Upper lobe of left lung (tissue), 6 donors: ENCODE data around the gene PCBP3. TPM values are rescaled to one million over a fixed set of nuclear protein-coding genes. Genes with fewer than 3 reads are reported as not detected.
A peak's percentile ranks its signal among the peaks of the same experiment; 100 is the strongest.

Experiments
- ATAC-seq, 2 donors: fragments of 200-7000 bp; cut with Tn5 transposase; one replicate each; pipeline ENCODE4 v1.9.1; 2022; ENCODE audit warnings: mild to moderate bottlenecking in 2 of 2, moderate library complexity in 2 of 2; ENCODE audit not compliant: low FRiP score in 2 of 2
- DNase-seq, 2 donors: peaks; one replicate each; pipeline ENCODE4 v3.0.0-alpha.2; 2019 to 2020
- H3K27ac ChIP-seq, 4 donors: fragments of 200-600 bp; sonication (generic); one replicate each; pipeline ENCODE4 v1.5.1; 2016 to 2019
- H3K27me3 ChIP-seq, 4 donors: fragments of 200-600 bp; sonication (generic); one replicate each; pipeline ENCODE4 v1.5.1; 2017 to 2019
- H3K36me3 ChIP-seq, 4 donors: fragments of 200-600 bp; sonication (generic); one replicate each; pipeline ENCODE4 v1.5.1; 2016 to 2019
- H3K4me1 ChIP-seq, 4 donors: fragments of 200-600 bp; sonication (generic); one replicate each; pipeline ENCODE4 v1.5.1; 2018 to 2019
- H3K4me3 ChIP-seq, 4 donors: fragments of 200-600 bp; sonication (generic); one replicate each; pipeline ENCODE4 v1.5.1; 2017 to 2019; ENCODE audit warnings: mild to moderate bottlenecking in 2 of 4, moderate library complexity in 1 of 4
- H3K9me3 ChIP-seq, 4 donors: fragments of 200-600 bp; sonication (generic); one replicate each; pipeline ENCODE4 v1.5.1; 2018 to 2019
- CTCF ChIP-seq, 6 experiments: fragments of 450-650 bp in 4 of 6; fragments of 200-600 bp in 2 of 6; sonication (generic) in 2 of 6; IDR thresholded peaks; one replicate each; pipeline ENCODE4 v1.5.1; 2016 to 2019; ENCODE audit warnings: antibody characterized with exemption in 6 of 6
- EP300 ChIP-seq, 4 donors: sonication (generic); formaldehyde crosslinking; IDR thresholded peaks; one replicate each; pipeline ENCODE4 v1.5.1; 2017; ENCODE audit warnings: antibody characterized with exemption in 4 of 4, control low read depth in 2 of 4
- POLR2A ChIP-seq, 4 donors: fragments of 450-650 bp; IDR thresholded peaks; one replicate each; pipeline ENCODE4 v1.5.1; 2016 to 2017; ENCODE audit warnings: antibody characterized with exemption in 4 of 4, mild to moderate bottlenecking in 2 of 4
- POLR2AphosphoS5 ChIP-seq, 2 donors: sonication (generic); formaldehyde crosslinking; IDR thresholded peaks; one replicate each; pipeline ENCODE4 v1.5.1; 2017; ENCODE audit warnings: antibody characterized with exemption in 2 of 2
- WGBS, 2 donors: methylation state at CpG; one replicate each; pipeline ENCODE4 v1.1.5; 2017 to 2018; 5-methylcytosine and 5-hydroxymethylcytosine counted together
- total RNA-seq, 6 donors: library from RNA; depleted of rRNA in 4 of 6; stranded (reverse); fragments of >200 nt in 4 of 6; gene quantifications; one replicate each; pipeline versions ENCODE4 v1.1.0 to v1.2.1, GENCODE V29; 2016 to 2021
- donor health status: DM: no; HTN: no; CAD: no; lungs with moderate emphysema.
- donor health status: DM: no; HTN: yes; CAD: no; lungs with severe emphysema.

The PCBP3 gene
- total RNA-seq, 6 donors from 2014 or later, result 0.78 to 10.5 (median 3.3) TPM

GRCh38 chr21:45855248-45855811 is 211.8 kb downstream of the PCBP3 start:
- DNase-seq, result peak in 1 of 2 donors; percentile 41
- TF ChIP-seq POLR2A (IDR thresholded peaks at IDR 0.05), result no peak
- no peak for TF ChIP-seq POLR2AphosphoS5 (IDR thresholded peaks at IDR 0.05)
- no peak for TF ChIP-seq CTCF (IDR thresholded peaks at IDR 0.05)
- no peak for TF ChIP-seq EP300 (IDR thresholded peaks at IDR 0.05)
- no peaks in the 10 kb centered on the region for H3K9me3 ChIP-seq

GRCh38 chr21:45856442-45856841 is 212.9 kb downstream of the PCBP3 start:
- no peak for TF ChIP-seq CTCF (IDR thresholded peaks at IDR 0.05)
- TF ChIP-seq EP300 (IDR thresholded peaks at IDR 0.05), result no peak
- no peak for TF ChIP-seq POLR2A (IDR thresholded peaks at IDR 0.05)
- TF ChIP-seq POLR2AphosphoS5 (IDR thresholded peaks at IDR 0.05), result no peak
- Histone ChIP-seq H3K9me3 (no peaks in the 10 kb centered on the region), H3K27ac (no peak overlapping the region), H3K36me3 (no peaks in the 10 kb centered on the region), H3K4me3 (no peak overlapping the region), H3K27me3 (no peaks in the 10 kb centered on the region), H3K4me1 (no peaks in the 10 kb centered on the region)
- peak in 1 of 2 donors; percentile 50 for DNase-seq
- WGBS, 2 donors, result 90 to 91% methylated on average over 13 of the region's 13 CpGs
- no peak for ATAC-seq

More at GRCh38 chr21:45855248-45855811, 211.8 kb downstream of the PCBP3 start:
- 78 to 84% methylated on average over 12 to 18 of the region's 18 CpGs for WGBS, 2 donors
- Histone ChIP-seq H3K27me3 (no peaks in the 10 kb centered on the region), H3K36me3 (no peaks in the 10 kb centered on the region), H3K4me1 (no peaks in the 10 kb centered on the region), H3K4me3 (no peak overlapping the region), H3K27ac (no peak overlapping the region)
- no peak for ATAC-seq

GRCh38 chr21:45856906-45857305 is 213.4 kb downstream of the PCBP3 start:
- no peaks in the 10 kb centered on the region for H3K4me1 ChIP-seq
- no peak overlapping the region for H3K4me3 ChIP-seq
- ATAC-seq (no peak), DNase-seq (no peak)
- H3K36me3 ChIP-seq, result no peaks in the 10 kb centered on the region
- H3K27me3 ChIP-seq, result no peaks in the 10 kb centered on the region
- no peaks in the 10 kb centered on the region for H3K9me3 ChIP-seq
- TF ChIP-seq POLR2AphosphoS5 (IDR thresholded peaks at IDR 0.05), result no peak
- TF ChIP-seq EP300 (IDR thresholded peaks at IDR 0.05), result no peak
- TF ChIP-seq CTCF (IDR thresholded peaks at IDR 0.05), result no peak
- TF ChIP-seq POLR2A (IDR thresholded peaks at IDR 0.05), result no peak
- 73 to 86% methylated on average over 3 of the region's 3 CpGs for WGBS, 2 donors
- no peak overlapping the region for H3K27ac ChIP-seq

- no peaks in the 10 kb centered on the region for H3K36me3 ChIP-seq
- no peak overlapping the region for H3K27ac ChIP-seq
- no peaks in the 10 kb centered on the region for H3K4me1 ChIP-seq
- 62 to 72% methylated on average over 3 to 6 of the region's 6 CpGs for WGBS, 2 donors
- ATAC-seq (peak in 1 of 2 donors; percentile 28), DNase-seq (no peak)
- no peaks in the 10 kb centered on the region for H3K27me3 ChIP-seq
- TF ChIP-seq POLR2AphosphoS5 (IDR thresholded peaks at IDR 0.05), result no peak
- no peak for TF ChIP-seq CTCF (IDR thresholded peaks at IDR 0.05)
- no peak for TF ChIP-seq EP300 (IDR thresholded peaks at IDR 0.05)
- TF ChIP-seq POLR2A (IDR thresholded peaks at IDR 0.05), result no peak
- no peaks in the 10 kb centered on the region for H3K9me3 ChIP-seq
- H3K4me3 ChIP-seq, result no peak overlapping the region
Measured at GRCh38 chr21:45857761-45858160, 214.2 kb downstream of the PCBP3 start.

GRCh38 chr21:45858180-45858579 is 214.7 kb downstream of the PCBP3 start:
- TF ChIP-seq POLR2A (IDR thresholded peaks at IDR 0.05), result no peak
- no peak for TF ChIP-seq POLR2AphosphoS5 (IDR thresholded peaks at IDR 0.05)
- no peak for TF ChIP-seq CTCF (IDR thresholded peaks at IDR 0.05)
- no peak for TF ChIP-seq EP300 (IDR thresholded peaks at IDR 0.05)
- WGBS, 2 donors, result 91 to 94% methylated on average over 12 of the region's 12 CpGs
- Histone ChIP-seq H3K4me3 (no peak overlapping the region), H3K27ac (no peak overlapping the region), H3K36me3 (no peaks in the 10 kb centered on the region), H3K27me3 (no peaks in the 10 kb centered on the region), H3K9me3 (no peaks in the 10 kb centered on the region), H3K4me1 (no peaks in the 10 kb centered on the region)
- DNase-seq (no peak), ATAC-seq (no peak)
